EL (cell line): ENCODE measurements around the gene LYZ.
A peak's percentile ranks its signal among the peaks of the same experiment; 100 is the strongest.
"Not testable (repeated sequence)": the region's sequence is repeated elsewhere in the genome, so short reads cannot be mapped to it uniquely, and the experiment has no call there.

Source experiments
- DNase-seq: peaks from one replicate; pipeline ENCODE4 v3.0.0-alpha.2; 2016

The LYZ gene

GRCh38 chr12:69348162-69348938 is at the start of gene LYZ:
Gene LYZ, plus strand, starts transcription at chr12:69348381. Its CDS starts 28 bp downstream, at chr12:69348409.
- DNase-seq, result no peak

- DNase-seq, result no peak
Observed at GRCh38 chr12:69298947-69299346, 49.2 kb upstream of the LYZ start.

GRCh38 chr12:69304284-69304683 is 43.9 kb upstream of the LYZ start:
- no peak for DNase-seq

- DNase-seq, result no peak
Observed at GRCh38 chr12:69309461-69309860, 38.7 kb upstream of the LYZ start.

GRCh38 chr12:69313209-69313608 is 35.0 kb upstream of the LYZ start:
- DNase-seq, result no peak

- not testable (repeated sequence) for DNase-seq
Observed at GRCh38 chr12:69316784-69317183, 31.4 kb upstream of the LYZ start.

GRCh38 chr12:69317233-69317632 is 30.9 kb upstream of the LYZ start:
- DNase-seq, result not testable (repeated sequence)

- DNase-seq, result no peak
Observed at GRCh38 chr12:69318225-69318624, 30.0 kb upstream of the LYZ start.

GRCh38 chr12:69321351-69321750 is 26.8 kb upstream of the LYZ start:
- DNase-seq, result no peak

- DNase-seq, result no peak
Observed at GRCh38 chr12:69324797-69325466, 23.2 kb upstream of the LYZ start.

GRCh38 chr12:69328426-69328825 is 19.8 kb upstream of the LYZ start:
- DNase-seq, result no peak

- no peak for DNase-seq
Observed at GRCh38 chr12:69329669-69330428, 18.3 kb upstream of the LYZ start.

- DNase-seq, result peak; percentile 21
Observed at GRCh38 chr12:69330475-69331473, 17.4 kb upstream of the LYZ start.

- DNase-seq, result no peak
Observed at GRCh38 chr12:69331519-69331908, 16.7 kb upstream of the LYZ start.

- no peak for DNase-seq
Observed at GRCh38 chr12:69331909-69332684, 16.1 kb upstream of the LYZ start.

GRCh38 chr12:69332815-69333358 is 15.3 kb upstream of the LYZ start:
- DNase-seq, result no peak

GRCh38 chr12:69334158-69334557 is 14.0 kb upstream of the LYZ start:
- DNase-seq, result no peak

GRCh38 chr12:69337311-69338090 is 10.7 kb upstream of the LYZ start:
- no peak for DNase-seq

GRCh38 chr12:69338120-69338859 is 9.9 kb upstream of the LYZ start:
- DNase-seq, result no peak

GRCh38 chr12:69338936-69339335 is 9.2 kb upstream of the LYZ start:
- DNase-seq, result no peak
